ENCODE data around the gene RASL11A.

RASL11A gene

GRCh38 chr13:27257648-27258253 lies 12.9 kb upstream of the RASL11A start:
- DNase-seq (ENCODE audit: insufficient read length, low spot score), result no peak
- FAIRE-seq, result peak; percentile 45
- no peak for TF ChIP-seq POLR2A (IDR thresholded peaks at IDR 0.05; ENCODE audit: low read depth, low read length)

GRCh38 chr13:27258637-27259386 lies 11.8 kb upstream of the RASL11A start:
- FAIRE-seq (no peak), DNase-seq (ENCODE audit: insufficient read length, low spot score) (no peak)
- no peak for TF ChIP-seq POLR2A (IDR thresholded peaks at IDR 0.05; ENCODE audit: low read depth, low read length)

- no peak for DNase-seq (ENCODE audit: insufficient read length, low spot score)
- TF ChIP-seq POLR2A (IDR thresholded peaks at IDR 0.05; ENCODE audit: low read depth, low read length), result no peak
- no peak for FAIRE-seq
Measured at GRCh38 chr13:27259831-27260230, 10.8 kb upstream of the RASL11A start.

- TF ChIP-seq POLR2A (IDR thresholded peaks at IDR 0.05; ENCODE audit: low read depth, low read length), result no peak
- DNase-seq (ENCODE audit: insufficient read length, low spot score) (no peak), FAIRE-seq (no peak)
Measured at GRCh38 chr13:27261396-27261795, 9.2 kb upstream of the RASL11A start.

- no peak for TF ChIP-seq POLR2A (IDR thresholded peaks at IDR 0.05; ENCODE audit: low read depth, low read length)
- FAIRE-seq (no peak), DNase-seq (ENCODE audit: insufficient read length, low spot score) (no peak)
Measured at GRCh38 chr13:27263438-27263837, 7.2 kb upstream of the RASL11A start.

- TF ChIP-seq POLR2A (IDR thresholded peaks at IDR 0.05; ENCODE audit: low read depth, low read length), result no peak
- DNase-seq (ENCODE audit: insufficient read length, low spot score) (no peak), FAIRE-seq (no peak)
Measured at GRCh38 chr13:27264181-27264580, 6.4 kb upstream of the RASL11A start.

GRCh38 chr13:27264648-27265047 lies 6.0 kb upstream of the RASL11A start:
- no peak for FAIRE-seq

GRCh38 chr13:27266917-27267316 lies 3.7 kb upstream of the RASL11A start:
- FAIRE-seq (no peak), DNase-seq (ENCODE audit: insufficient read length, low spot score) (no peak)
- no peak for TF ChIP-seq POLR2A (IDR thresholded peaks at IDR 0.05; ENCODE audit: low read depth, low read length)

More at GRCh38 chr13:27264648-27265047, 6.0 kb upstream of the RASL11A start:
- no peak for TF ChIP-seq POLR2A (IDR thresholded peaks at IDR 0.05; ENCODE audit: low read depth, low read length)
- DNase-seq (ENCODE audit: insufficient read length, low spot score), result no peak

GRCh38 chr13:27267596-27267995 lies 3.0 kb upstream of the RASL11A start:
- no peak for TF ChIP-seq POLR2A (IDR thresholded peaks at IDR 0.05; ENCODE audit: low read depth, low read length)
- DNase-seq (ENCODE audit: insufficient read length, low spot score) (no peak), FAIRE-seq (no peak)

GRCh38 chr13:27269114-27269665 lies 1.4 kb upstream of the RASL11A start:
- no peak for TF ChIP-seq POLR2A (IDR thresholded peaks at IDR 0.05; ENCODE audit: low read depth, low read length)
- DNase-seq (ENCODE audit: insufficient read length, low spot score), result no peak
- no peak for FAIRE-seq

- FAIRE-seq (no peak), DNase-seq (ENCODE audit: insufficient read length, low spot score) (no peak)
- TF ChIP-seq POLR2A (IDR thresholded peaks at IDR 0.05; ENCODE audit: low read depth, low read length), result no peak
Measured at GRCh38 chr13:27271570-27272096, 1.0 kb downstream of the RASL11A start.

GRCh38 chr13:27273658-27274425 lies 3.2 kb downstream of the RASL11A start:
- no peak for FAIRE-seq
- no peak for TF ChIP-seq POLR2A (IDR thresholded peaks at IDR 0.05; ENCODE audit: low read depth, low read length)
- no peak for DNase-seq (ENCODE audit: insufficient read length, low spot score)

- DNase-seq (ENCODE audit: insufficient read length, low spot score) (no peak), FAIRE-seq (no peak)
- no peak for TF ChIP-seq POLR2A (IDR thresholded peaks at IDR 0.05; ENCODE audit: low read depth, low read length)
Measured at GRCh38 chr13:27274631-27275030, 4.0 kb downstream of the RASL11A start.

- TF ChIP-seq POLR2A (IDR thresholded peaks at IDR 0.05; ENCODE audit: low read depth, low read length), result no peak
- FAIRE-seq (no peak), DNase-seq (ENCODE audit: insufficient read length, low spot score) (no peak)
Measured at GRCh38 chr13:27276188-27276587, 5.6 kb downstream of the RASL11A start.

All from H54 (cell line).